HepG2 (cell line): Measurements from ENCODE around the gene CST3. TPM values are rescaled to one million over a fixed set of nuclear protein-coding genes. Genes with fewer than 3 reads are reported as not detected.

Experiments used
- ATM ChIP-seq: fragments of 450-650 bp; IDR thresholded peaks from 2 replicates; pipeline ENCODE4 v1.7.1; 2017; ENCODE audit warnings: mild to moderate bottlenecking, borderline replicate concordance
- CCDC6 ChIP-seq: sonication (generic); formaldehyde crosslinking; IDR thresholded peaks from 2 replicates; pipeline ENCODE4 v1.8.1; 2022; ENCODE audit warnings: mild to moderate bottlenecking, missing genetic modification reagents, moderate library complexity
- HNF1A ChIP-seq, 2 experiments: sonication (generic) in 1 of 2; formaldehyde crosslinking in 1 of 2; IDR thresholded peaks; 2 replicates each; pipeline versions ENCODE4 v1.4.0 to v1.6.1; 2016 to 2020; ENCODE audit warnings: borderline replicate concordance in 1 of 2, low read depth in 1 of 2, mild to moderate bottlenecking in 1 of 2, missing genetic modification reagents in 1 of 2
- MATR3 ChIP-seq: sonication (generic); formaldehyde crosslinking; IDR thresholded peaks from 2 replicates; pipeline ENCODE4 v1.4.0; 2020; ENCODE audit warnings: missing genetic modification reagents
- NFKB2 ChIP-seq: sonication (generic); formaldehyde crosslinking; IDR thresholded peaks from 2 replicates; pipeline ENCODE4 v1.4.0; 2020; ENCODE audit warnings: missing genetic modification reagents, borderline replicate concordance
- NR1H2 ChIP-seq: sonication (generic); formaldehyde crosslinking; IDR thresholded peaks from 2 replicates; pipeline ENCODE4 v1.8.1; 2022; ENCODE audit warnings: low read depth, missing genetic modification reagents, borderline replicate concordance
- PITX1 ChIP-seq: sonication (generic); formaldehyde crosslinking; IDR thresholded peaks from 2 replicates; pipeline ENCODE4 v1.5.1; 2020; ENCODE audit warnings: mild to moderate bottlenecking, missing genetic modification reagents
- REPIN1 ChIP-seq: sonication (generic); formaldehyde crosslinking; IDR thresholded peaks from 2 replicates; pipeline ENCODE4 v1.8.0; 2022; ENCODE audit warnings: missing genetic modification reagents, low read depth, mild to moderate bottlenecking, borderline replicate concordance
- RFX1 ChIP-seq: fragments of 450-650 bp; IDR thresholded peaks from 2 replicates; pipeline ENCODE4 v1.6.1; 2017
- SETDB1 ChIP-seq: sonication (generic); formaldehyde crosslinking; IDR thresholded peaks from 2 replicates; pipeline ENCODE4 v1.5.1; 2020; ENCODE audit warnings: missing genetic modification reagents, mild to moderate bottlenecking, borderline replicate concordance
- TRIM22 ChIP-seq: fragments of 450-650 bp; IDR thresholded peaks from 2 replicates; pipeline ENCODE4 v1.6.1; 2017
- ZFP1 ChIP-seq: IDR thresholded peaks from 2 replicates; pipeline ENCODE4 v1.6.1; 2016
- ZKSCAN1 ChIP-seq: fragments of 150-350 bp; IDR thresholded peaks from 2 replicates; pipeline ENCODE4 v1.6.1; 2014; ENCODE audit warnings: low read length
- ZNF263 ChIP-seq: sonication (generic); formaldehyde crosslinking; IDR thresholded peaks from 2 replicates; pipeline ENCODE4 v1.4.0; 2020; ENCODE audit warnings: missing genetic modification reagents
- ZNF264 ChIP-seq: sonication (generic); formaldehyde crosslinking; IDR thresholded peaks from 2 replicates; pipeline ENCODE4 v1.4.0; 2020; ENCODE audit warnings: missing genetic modification reagents
- ZNF281 ChIP-seq: sonication (generic); formaldehyde crosslinking; IDR thresholded peaks from 2 replicates; pipeline ENCODE4 v1.4.0; 2020; ENCODE audit warnings: missing genetic modification reagents, borderline replicate concordance
- ZNF3 ChIP-seq: IDR thresholded peaks from 2 replicates; pipeline ENCODE4 v1.7.0; 2017; ENCODE audit warnings: inconsistent platforms
- ZNF512 ChIP-seq: sonication (generic); formaldehyde crosslinking; IDR thresholded peaks from 2 replicates; pipeline ENCODE4 v1.4.0; 2020; ENCODE audit warnings: mild to moderate bottlenecking, missing genetic modification reagents
- ZNF563 ChIP-seq: sonication (generic); formaldehyde crosslinking; IDR thresholded peaks from 2 replicates; pipeline ENCODE4 v1.8.0; 2022; ENCODE audit warnings: mild to moderate bottlenecking, moderate library complexity, missing genetic modification reagents
- ZNF614 ChIP-seq: IDR thresholded peaks from 2 replicates; pipeline ENCODE4 v1.6.1; 2018; ENCODE audit warnings: missing biosample characterization, missing genetic modification reagents, inconsistent platforms, borderline replicate concordance
- ZNF781 ChIP-seq: sonication (generic); formaldehyde crosslinking; IDR thresholded peaks from 2 replicates; pipeline ENCODE4 v1.5.1; 2020; ENCODE audit warnings: borderline replicate concordance, mild to moderate bottlenecking, missing genetic modification reagents; ENCODE audit errors: not compliant biosample characterization
- ZSCAN29 ChIP-seq: sonication (generic); formaldehyde crosslinking; conservative IDR thresholded peaks from 2 replicates; pipeline ENCODE4 v1.4.0; 2020; ENCODE audit warnings: mild to moderate bottlenecking, missing genetic modification reagents
- polyA plus RNA-seq, 8 experiments: library from polyadenylated mRNA; depleted of rRNA in 3 of 8; stranded (reverse) in 7 of 8; unstranded in 1 of 8; fragments of >200 nt; fragmentation: Illumina TruSeq in 4 of 8; extraction: Trizol in 4 of 8; gene quantifications; 2 replicates each; pipeline versions ENCODE4 v1.2.1 to v1.2.3, GENCODE V29; 2011 to 2016; ENCODE audit warnings: low read depth in 4 of 8, missing spikeins in 1 of 8, mixed read lengths in 1 of 8; ENCODE audit not compliant: insufficient read depth in 1 of 8
- total RNA-seq, 5 experiments: library from RNA; depleted of rRNA; stranded (reverse); fragments of >200 nt; fragmentation: Illumina TruSeq; extraction: Trizol; gene quantifications; 2 replicates each; pipeline ENCODE4 v1.2.3, GENCODE V29; 2016; ENCODE audit warnings: low read depth in 1 of 5

Gene CST3
- total and polyA plus RNA-seq, 2 of the 13 experiments (the other 11 are each of a cell fraction or from before 2014, with no cell fraction given) = 690 to 1,005 TPM

GRCh38 chr20:23630392-23630849, 7.3 kb downstream of the CST3 start (continued):
- no peak for TF ChIP-seq HNF1A (IDR thresholded peaks at IDR 0.05; ENCODE audit: low read depth)
- TF ChIP-seq HNF1A (CRISPR knock-in tag; IDR thresholded peaks at IDR 0.05; ENCODE audit: borderline replicate concordance) = no peak
- TF ChIP-seq MATR3 (CRISPR knock-in tag) = no peak
- TF ChIP-seq ZSCAN29 (CRISPR knock-in tag) = no peak
- no peak for TF ChIP-seq TRIM22
- TF ChIP-seq NR1H2 (CRISPR knock-in tag) = no peak
- TF ChIP-seq ZNF512 (CRISPR knock-in tag) = no peak
- TF ChIP-seq CCDC6 (CRISPR knock-in tag) = no peak
- TF ChIP-seq ZNF614 (CRISPR knock-in tag) = no peak
- no peak for TF ChIP-seq REPIN1 (CRISPR knock-in tag)
- TF ChIP-seq ZNF563 = no peak
- TF ChIP-seq ZNF264 (CRISPR knock-in tag) = 0 out of 2 replicates have a peak, but pooled peaks have one; percentile 24
- TF ChIP-seq PITX1 (CRISPR knock-in tag) = no peak
- no peak for TF ChIP-seq ZNF263 (CRISPR knock-in tag)
- no peak for TF ChIP-seq SETDB1 (CRISPR knock-in tag)
- TF ChIP-seq NFKB2 (CRISPR knock-in tag) = 0 out of 2 replicates have a peak, but pooled peaks have one; percentile 46
- TF ChIP-seq ZKSCAN1 = no peak
- no peak for TF ChIP-seq ZFP1 (CRISPR knock-in tag)
- TF ChIP-seq ZNF281 (CRISPR knock-in tag) = no peak
- TF ChIP-seq ZNF781 = no peak
- no peak for TF ChIP-seq ATM
- TF ChIP-seq ZNF3 = no peak
- no peak for TF ChIP-seq RFX1
